SK-N-SH treated with all-trans-retinoic acid at 6 μM for 48 hours (cell line): Measurements from ENCODE around the gene CHST14.

ENCODE experiments used
- TSHZ2 ChIP-seq: fragments of 250-450 bp; sonication (Bioruptor Pico); IDR thresholded peaks from 2 replicates; pipeline ENCODE4 v1.5.0; 2020; ENCODE audit warnings: mild to moderate bottlenecking, moderate library complexity
- ZFP3 ChIP-seq: fragments of 250-450 bp; sonication (Bioruptor Pico); IDR thresholded peaks from 2 replicates; pipeline ENCODE4 v1.5.0; 2020; ENCODE audit warnings: mild to moderate bottlenecking, moderate library complexity

GRCh38 chr15:40472171-40472727 lies 1.5 kb downstream of the CHST14 start:
- TF ChIP-seq TSHZ2 (CRISPR knock-in tag) (no peak), ZFP3 (CRISPR knock-in tag) (no peak)
